Activated naive CD4-positive, alpha-beta T cell treated with anti-CD3 and anti-CD28 coated beads, Interleukin-2, amount 50 U/mL, for 24 hours (primary cell): ENCODE data around the gene THSD8.
"Not testable (repeated sequence)": the region's sequence is repeated elsewhere in the genome, so short reads cannot be mapped to it uniquely, and the experiment has no call there.

ENCODE experiments used
- H3K27ac Mint-ChIP-seq: one replicate; pipeline ENCODE4 v1.8.0; 2021; ENCODE audit warnings: mild to moderate bottlenecking, mixed read lengths
- H3K27me3 Mint-ChIP-seq: one replicate; pipeline ENCODE4 v1.8.0; 2021; ENCODE audit warnings: mixed read lengths
- H3K36me3 Mint-ChIP-seq: one replicate; pipeline ENCODE4 v1.8.0; 2021; ENCODE audit warnings: mixed read lengths
- H3K4me1 Mint-ChIP-seq: one replicate; pipeline ENCODE4 v1.8.0; 2021; ENCODE audit warnings: mixed read lengths
- H3K4me3 Mint-ChIP-seq: one replicate; pipeline ENCODE4 v1.8.0; 2021; ENCODE audit warnings: mild to moderate bottlenecking, mixed read lengths
- H3K9me3 Mint-ChIP-seq: one replicate; pipeline ENCODE4 v1.8.0; 2021; ENCODE audit warnings: mixed read lengths

Gene THSD8

DNA sequence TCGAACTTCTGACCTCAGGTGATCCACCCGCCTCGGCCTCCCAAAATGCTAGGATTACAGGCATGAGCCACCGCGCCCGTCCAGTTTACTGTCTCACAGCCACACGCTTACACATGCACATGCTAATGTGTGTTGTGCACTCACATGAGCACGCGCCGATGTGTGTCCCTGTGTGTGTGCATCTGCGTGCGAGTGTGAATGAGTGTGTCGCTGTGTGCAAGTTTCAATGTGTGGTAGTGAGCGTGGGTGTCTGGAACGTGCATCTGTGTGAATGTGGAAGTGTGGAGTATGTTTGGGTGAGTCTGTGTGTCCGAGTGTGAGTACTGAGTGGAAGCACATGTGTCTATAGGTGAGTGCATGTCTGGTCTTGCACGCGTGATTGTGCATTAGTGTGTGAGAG lies 40.6 kb downstream of the THSD8 start:
- peaks cover 46% of the 10 kb centered on the region for H3K27me3 Mint-ChIP-seq
- peaks cover 25% of the 10 kb centered on the region for H3K4me1 Mint-ChIP-seq
- H3K4me3 Mint-ChIP-seq = no peak overlapping the region
- no peaks in the 10 kb centered on the region for H3K36me3 Mint-ChIP-seq
- H3K27ac Mint-ChIP-seq = no peak overlapping the region
- no peaks in the 10 kb centered on the region for H3K9me3 Mint-ChIP-seq

DNA sequence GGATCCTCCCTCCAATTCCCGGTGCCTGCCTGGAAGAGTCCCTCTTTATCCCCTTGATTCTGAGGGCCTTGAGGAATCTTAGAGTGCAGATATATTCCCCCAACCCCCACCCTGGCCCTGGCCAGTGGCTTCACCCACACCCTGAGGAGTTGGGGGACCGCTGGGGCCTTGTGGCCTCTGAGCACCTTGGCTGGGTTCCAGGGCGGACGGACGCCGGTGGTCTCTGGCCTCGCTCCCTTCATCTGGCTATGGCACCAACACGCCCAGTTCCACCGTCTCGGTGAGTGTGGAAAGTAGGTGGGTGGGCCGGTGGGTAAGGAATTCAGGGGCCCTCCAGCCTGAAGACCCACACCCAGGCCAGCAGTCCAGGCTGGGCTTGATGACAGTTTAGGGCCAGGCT lies 41.5 kb downstream of the THSD8 start:
- Mint-ChIP-seq H3K9me3 (no peaks in the 10 kb centered on the region), H3K4me1 (peaks cover 24% of the 10 kb centered on the region), H3K27ac (no peak overlapping the region), H3K36me3 (no peaks in the 10 kb centered on the region), H3K4me3 (no peak overlapping the region), H3K27me3 (peaks cover 41% of the 10 kb centered on the region)

DNA sequence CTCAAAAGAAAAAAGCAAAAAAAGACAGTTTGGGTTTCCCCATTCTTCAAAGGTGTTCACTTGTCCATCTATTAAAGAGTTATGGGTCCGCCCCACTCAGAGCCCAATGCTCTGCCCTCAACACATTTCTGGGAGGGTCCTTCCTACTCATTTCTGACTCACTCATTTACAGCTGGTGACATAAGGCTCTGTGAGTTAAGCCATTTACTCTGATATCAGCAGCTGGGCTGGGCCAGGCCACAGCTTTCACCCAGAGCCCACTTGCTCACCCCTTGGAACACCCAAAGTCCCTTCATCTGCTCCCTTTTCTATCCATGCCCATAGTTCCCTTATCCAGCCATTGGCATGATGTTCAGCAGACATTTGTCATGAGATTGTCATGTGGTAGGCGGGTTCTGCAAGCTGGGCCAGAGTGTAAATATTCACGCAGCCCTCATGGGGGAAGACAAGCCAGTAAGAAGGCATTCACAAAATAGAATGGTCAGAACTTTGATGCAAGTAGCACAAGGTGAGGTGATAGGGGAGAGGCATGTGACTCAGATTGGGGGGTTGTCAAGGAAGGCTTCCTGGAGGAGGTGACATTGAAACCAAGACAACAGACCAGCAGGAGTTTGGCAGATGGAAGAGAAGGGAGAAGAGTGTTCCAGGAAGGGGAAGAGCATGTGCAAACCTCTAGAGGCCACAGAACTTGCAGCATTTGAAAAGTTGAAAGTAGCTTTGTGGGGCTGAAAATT lies 42.3 kb downstream of the THSD8 start:
- Mint-ChIP-seq H3K27me3 (peaks cover 40% of the 10 kb centered on the region), H3K36me3 (no peaks in the 10 kb centered on the region), H3K27ac (no peak overlapping the region), H3K4me1 (peaks cover 21% of the 10 kb centered on the region), H3K4me3 (no peak overlapping the region), H3K9me3 (no peaks in the 10 kb centered on the region)

DNA sequence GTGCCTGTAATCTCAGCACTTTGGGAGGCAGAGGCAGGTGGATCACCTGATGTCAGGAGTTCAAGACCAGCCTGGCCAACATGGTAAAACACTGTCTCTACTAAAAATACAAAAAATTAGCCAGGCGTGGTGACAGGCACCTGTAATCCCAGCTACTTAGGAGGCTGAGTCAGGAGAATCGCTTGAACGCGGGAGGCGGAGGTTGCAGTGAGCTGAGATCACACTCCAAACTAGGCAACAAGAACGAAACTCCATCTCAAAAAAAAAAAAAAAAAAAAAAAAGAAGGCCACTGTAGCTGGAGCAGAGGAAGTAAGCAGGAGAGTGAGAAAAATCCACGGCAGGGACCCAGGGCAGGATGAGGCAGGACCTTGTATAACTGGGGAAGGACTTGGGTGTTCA lies 44.7 kb downstream of the THSD8 start:
- not testable (repeated sequence) for H3K4me1 Mint-ChIP-seq, H3K9me3 Mint-ChIP-seq, H3K36me3 Mint-ChIP-seq, H3K4me3 Mint-ChIP-seq, H3K27ac Mint-ChIP-seq
- H3K27me3 Mint-ChIP-seq = peaks cover 18% of the 10 kb centered on the region

DNA sequence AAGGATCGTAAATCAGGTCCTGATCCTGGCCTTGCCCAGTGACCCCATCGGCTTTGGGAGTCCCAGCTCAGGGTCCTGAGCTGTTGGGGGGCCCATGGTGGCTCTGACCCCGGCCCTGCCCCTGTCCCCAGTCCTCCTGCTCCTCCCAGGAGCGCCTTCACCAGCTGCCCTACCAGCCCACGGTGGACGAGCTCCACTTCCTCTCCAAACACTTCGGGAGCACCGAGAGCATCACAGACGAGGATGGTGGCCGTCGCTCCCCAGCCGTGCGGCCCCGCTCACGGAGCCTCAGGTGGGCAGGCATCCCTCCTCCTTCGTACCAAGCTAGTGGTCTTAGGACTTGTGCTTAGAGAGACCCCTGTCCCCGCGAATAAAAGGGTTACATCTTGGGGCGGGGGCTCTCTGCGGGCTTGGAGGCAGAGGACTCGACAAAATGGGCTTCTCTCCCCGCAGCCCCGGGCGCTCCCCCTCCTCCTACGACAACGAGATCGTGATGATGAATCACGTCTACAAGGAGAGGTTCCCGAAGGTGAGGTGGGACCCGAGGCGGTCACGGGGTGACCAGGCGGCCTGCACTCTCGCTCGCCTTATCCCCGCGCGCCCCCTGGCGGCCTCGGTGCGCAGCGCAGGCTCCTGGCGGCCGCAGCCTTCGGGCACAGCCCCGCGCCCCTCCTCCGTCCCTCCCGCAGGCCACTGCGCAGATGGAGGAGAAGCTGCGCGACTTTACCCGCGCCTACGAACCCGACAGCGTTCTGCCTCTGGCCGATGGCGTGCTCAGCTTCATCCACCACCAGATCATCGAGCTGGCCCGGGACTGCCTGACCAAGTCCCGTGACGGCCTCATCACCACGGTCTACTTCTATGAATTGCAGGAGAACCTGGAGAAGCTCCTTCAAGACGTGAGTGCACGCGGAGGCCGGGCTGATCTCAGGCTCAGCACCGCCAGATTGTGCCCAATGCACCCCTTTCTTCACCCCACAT lies 45.6 kb downstream of the THSD8 start:
- H3K36me3 Mint-ChIP-seq = no peaks in the 10 kb centered on the region
- peak overlapping the region; percentile 70 for H3K4me3 Mint-ChIP-seq
- no peaks in the 10 kb centered on the region for H3K9me3 Mint-ChIP-seq
- peaks cover 3% of the 10 kb centered on the region for H3K4me1 Mint-ChIP-seq
- peaks cover 13% of the 10 kb centered on the region for H3K27me3 Mint-ChIP-seq
- no peak overlapping the region for H3K27ac Mint-ChIP-seq
